ENCODE results near the gene ALLC. TPM values are rescaled to one million over a fixed set of nuclear protein-coding genes. Genes with fewer than 3 reads are reported as not detected.

Gene ALLC
- total RNA-seq, 1 donor from 2014 or later = not detected

- intact Hi-C loops (cut with micrococcal nuclease) = no loop called here
- no peak for ATAC-seq
These were observed 21.3 kb upstream of the ALLC start for GRCh38 chr2:3636586-3637310.

GRCh38 chr2:3637311-3637675 is 20.7 kb upstream of the ALLC start:
- ATAC-seq (no peak), DNase-seq (no peak)
- intact Hi-C loops (cut with micrococcal nuclease) = no loop called here

More at GRCh38 chr2:3636586-3637310, 21.3 kb upstream of the ALLC start:
- no peak for DNase-seq

GRCh38 chr2:3637692-3638455 is 20.1 kb upstream of the ALLC start:
- DNase-seq (no peak), ATAC-seq (no peak)
- intact Hi-C loops (cut with micrococcal nuclease) = no loop called here

DNA sequence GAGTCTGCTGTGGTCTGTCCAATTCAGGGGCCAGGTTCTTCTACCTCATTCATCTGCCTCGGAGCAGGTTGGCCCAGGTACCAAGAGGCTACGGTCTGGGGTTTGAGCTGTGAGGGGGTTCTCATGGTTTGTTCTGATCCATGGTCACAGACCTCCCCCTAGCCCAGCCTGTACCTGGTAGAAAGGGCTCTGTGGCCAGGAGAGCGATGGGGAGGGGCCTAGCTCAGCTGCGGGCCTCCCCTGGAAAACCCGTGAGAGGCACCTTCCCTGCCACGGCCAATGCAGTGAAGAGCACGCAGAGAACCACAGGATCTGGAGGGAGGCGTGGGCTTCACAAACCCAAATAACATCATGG is 19.6 kb upstream of the ALLC start:
- no peak for DNase-seq
- intact Hi-C loops (cut with micrococcal nuclease) = no loop called here

GRCh38 chr2:3639015-3639630 is 18.9 kb upstream of the ALLC start:
- DNase-seq = no peak
- intact Hi-C loops (cut with micrococcal nuclease) = no loop called here
- ATAC-seq = no peak

More for the DNA sequence above, 19.6 kb upstream of the ALLC start:
- no peak for ATAC-seq

- ATAC-seq = no peak
- no peak for DNase-seq
- intact Hi-C loops (cut with micrococcal nuclease) = no loop called here
These were observed 18.3 kb upstream of the ALLC start for GRCh38 chr2:3639653-3640052.

DNA sequence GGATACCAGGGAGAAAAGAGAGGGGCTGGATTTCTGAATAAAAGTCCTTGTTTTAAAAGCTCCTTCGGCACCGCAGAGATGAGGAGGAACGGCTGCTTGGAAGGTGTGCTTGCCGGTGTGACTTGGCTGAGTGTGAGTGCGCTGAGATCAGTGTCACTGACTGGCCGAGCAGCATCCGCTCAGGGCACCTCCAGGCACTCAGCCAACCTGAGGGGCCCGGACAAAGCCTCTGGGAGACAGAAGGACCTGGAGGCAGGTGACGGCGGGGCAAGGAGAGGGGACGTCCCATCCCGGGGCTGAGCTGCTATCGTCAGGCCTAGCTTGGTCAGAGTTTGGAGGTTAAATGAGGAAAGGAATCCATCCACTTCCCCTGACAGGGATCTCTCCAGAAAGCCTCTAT is 16.8 kb upstream of the ALLC start:
- intact Hi-C loops (cut with micrococcal nuclease) = no loop called here
- DNase-seq = no peak
- no peak for ATAC-seq

DNA sequence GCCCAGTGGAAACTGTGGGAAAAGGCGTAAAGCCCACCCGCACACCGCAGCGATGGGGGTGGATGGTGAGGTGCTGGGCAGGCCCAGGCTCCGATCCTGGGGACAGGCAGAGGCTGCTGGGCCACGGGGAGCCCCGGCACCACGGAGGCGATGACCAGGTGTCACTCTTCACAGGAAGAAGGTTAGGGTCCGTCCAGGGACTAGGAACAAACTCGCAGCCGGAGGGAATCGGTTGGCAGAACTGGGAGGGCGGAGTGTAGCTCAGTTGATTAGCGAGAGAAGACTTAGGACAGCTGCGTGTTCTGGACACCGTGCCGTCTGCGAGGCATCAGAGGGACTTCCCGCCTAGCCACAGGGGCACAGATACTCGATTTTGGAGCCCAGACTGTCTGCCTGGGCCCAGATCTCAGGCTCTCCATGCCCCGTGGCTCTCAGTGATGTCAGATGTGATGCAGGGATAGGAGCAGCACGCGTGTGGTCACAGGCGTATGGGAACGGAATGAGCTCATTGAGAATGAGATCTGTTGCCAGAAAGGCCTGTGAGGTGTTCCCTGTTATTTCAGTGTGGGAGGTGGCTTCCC is 16.1 kb upstream of the ALLC start:
- DNase-seq = no peak
- intact Hi-C loops (cut with micrococcal nuclease) = no loop called here
- ATAC-seq = peak; percentile 32

- DNase-seq = no peak
- intact Hi-C loops (cut with micrococcal nuclease) = no loop called here
- ATAC-seq = no peak
These were observed 15.3 kb upstream of the ALLC start for GRCh38 chr2:3642521-3643215.

- no peak for DNase-seq
- intact Hi-C loops (cut with micrococcal nuclease) = no loop called here
- ATAC-seq = no peak
These were observed 14.4 kb upstream of the ALLC start for GRCh38 chr2:3643371-3644245.

DNA sequence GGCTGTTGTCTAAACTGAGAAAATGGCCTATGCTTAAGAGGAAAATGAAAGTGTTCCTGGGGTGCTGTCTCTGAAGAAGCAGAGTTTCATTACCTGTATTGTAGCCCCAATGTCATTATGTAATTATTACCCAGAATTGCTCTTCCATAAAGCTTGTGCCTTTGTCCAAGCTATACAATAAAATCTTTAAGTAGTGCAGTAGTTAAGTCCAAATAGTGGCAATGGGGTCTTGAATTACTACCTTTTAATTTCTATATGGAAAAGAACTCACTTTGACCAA is 13.8 kb upstream of the ALLC start:
- ATAC-seq (no peak), DNase-seq (no peak)
- intact Hi-C loops (cut with micrococcal nuclease) = no loop called here

GRCh38 chr2:3644891-3645605 is 13.0 kb upstream of the ALLC start:
- ATAC-seq = no peak
- DNase-seq = no peak
- intact Hi-C loops (cut with micrococcal nuclease) = no loop called here

DNA sequence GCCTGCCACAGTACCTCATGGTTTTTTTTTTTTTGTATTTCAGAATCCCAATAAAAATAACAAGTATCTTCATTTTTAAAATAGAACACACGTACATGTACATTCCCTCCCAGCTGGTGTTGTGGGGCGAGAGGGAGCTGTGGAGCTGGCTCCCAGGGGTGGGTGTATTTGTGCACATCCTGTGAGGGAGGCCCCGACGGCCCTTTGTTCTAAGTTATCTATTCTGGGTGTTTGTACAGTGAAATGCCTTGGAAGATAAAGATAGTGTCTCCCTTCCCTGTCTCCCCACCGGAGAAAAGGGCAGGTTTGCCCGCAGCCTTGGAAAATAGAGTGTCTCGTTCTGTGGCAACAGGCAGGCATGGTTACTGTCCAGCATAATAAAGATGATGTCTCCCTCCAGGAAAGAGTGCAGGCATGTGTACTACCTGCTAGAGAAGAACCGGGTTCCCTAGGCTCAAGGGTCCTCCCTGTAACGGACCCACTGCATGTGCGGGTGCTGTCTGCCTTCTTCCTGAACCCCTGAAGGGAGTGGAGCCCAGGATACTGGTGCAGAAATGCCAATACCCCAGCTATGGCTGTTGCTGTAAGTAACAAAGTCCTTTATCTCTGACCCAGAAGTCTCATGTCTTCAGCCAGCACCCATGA is 12.1 kb upstream of the ALLC start:
- intact Hi-C loops (cut with micrococcal nuclease) = no loop called here
- DNase-seq = no peak

DNA sequence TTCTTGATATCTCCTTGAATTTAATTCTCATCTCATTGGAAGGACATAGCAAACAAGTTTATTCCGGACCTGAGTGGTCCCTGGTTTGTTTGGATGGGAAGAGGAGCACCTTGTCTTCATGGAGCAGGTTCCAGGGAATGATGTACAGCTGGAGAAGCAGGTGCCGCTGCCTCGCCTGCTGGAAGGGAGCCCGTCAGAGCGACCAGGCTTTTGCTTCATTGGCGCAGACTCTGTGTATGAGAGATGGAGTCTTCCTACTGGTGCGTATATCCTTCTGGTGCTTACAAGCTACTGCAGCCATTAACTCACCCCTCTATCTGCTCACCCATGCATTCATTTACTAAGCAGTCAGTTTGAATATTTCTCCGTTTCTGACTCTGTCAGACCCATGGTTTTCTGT is 11.6 kb upstream of the ALLC start:
- ATAC-seq (no peak), DNase-seq (no peak)
- intact Hi-C loops (cut with micrococcal nuclease) = no loop called here

More for the DNA sequence above, 12.1 kb upstream of the ALLC start:
- no peak for ATAC-seq

- no peak for ATAC-seq
- intact Hi-C loops (cut with micrococcal nuclease) = no loop called here
- no peak for DNase-seq
These were observed 10.8 kb upstream of the ALLC start for GRCh38 chr2:3647246-3647645.

- intact Hi-C loops (cut with micrococcal nuclease) = no loop called here
- no peak for ATAC-seq
- DNase-seq = no peak
These were observed 10.0 kb upstream of the ALLC start for GRCh38 chr2:3647831-3648651.

GRCh38 chr2:3648652-3649177 is 9.3 kb upstream of the ALLC start:
- DNase-seq (no peak), ATAC-seq (no peak)
- intact Hi-C loops (cut with micrococcal nuclease) = no loop called here
